GM23338 (cell line): ENCODE measurements around the gene PERCC1. TPM values are rescaled to one million over a fixed set of nuclear protein-coding genes. Genes with fewer than 3 reads are reported as not detected.

ENCODE experiments used
- ATAC-seq: fragments of 200-7000 bp; cut with Tn5 transposase; 3 replicates; pipeline ENCODE4 v1.9.1; 2020
- DNase-seq: peaks from one replicate; pipeline ENCODE4 v3.0.0-alpha.2; 2015; ENCODE audit warnings: low spot score
- H2AFZ ChIP-seq: fragments of 200-600 bp; sonication (generic); 2 replicates; pipeline ENCODE4 v1.8.0; 2016; ENCODE audit warnings: antibody characterized with exemption, mild to moderate bottlenecking, moderate library complexity
- H3F3A ChIP-seq: fragments of 200-600 bp; sonication (generic); replicated peaks from 2 replicates; pipeline ENCODE4 v1.8.0; 2017; ENCODE audit warnings: antibody characterized with exemption, mixed run types, low read depth
- H3K27ac ChIP-seq: fragments of 200-600 bp; sonication (generic); 2 replicates; pipeline ENCODE4 v1.6.1; 2016; ENCODE audit warnings: low read depth
- H3K27me3 ChIP-seq: fragments of 200-600 bp; sonication (generic); 2 replicates; pipeline ENCODE4 v1.8.0; 2016; ENCODE audit warnings: mild to moderate bottlenecking, mixed run types, moderate library complexity; ENCODE audit not compliant: insufficient read depth
- H3K36me3 ChIP-seq: fragments of 200-600 bp; sonication (generic); 2 replicates; pipeline ENCODE4 v1.8.0; 2016; ENCODE audit warnings: mild to moderate bottlenecking; ENCODE audit not compliant: insufficient read depth
- H3K4me1 ChIP-seq: fragments of 200-600 bp; sonication (generic); 2 replicates; pipeline ENCODE4 v1.8.0; 2016; ENCODE audit warnings: mild to moderate bottlenecking, moderate library complexity; ENCODE audit not compliant: insufficient read depth
- H3K4me2 ChIP-seq: fragments of 200-600 bp; sonication (generic); 2 replicates; pipeline ENCODE4 v1.7.1; 2017; ENCODE audit warnings: mixed run types
- H3K4me3 ChIP-seq: fragments of 200-600 bp; sonication (generic); 2 replicates; pipeline ENCODE4 v1.6.1; 2016; ENCODE audit warnings: mixed run types
- H3K79me2 ChIP-seq: fragments of 200-600 bp; sonication (generic); replicated peaks from 2 replicates; pipeline ENCODE4 v1.8.0; 2017; ENCODE audit warnings: mild to moderate bottlenecking; ENCODE audit not compliant: insufficient read depth
- H3K9me2 ChIP-seq: fragments of 200-600 bp; sonication (generic); 2 replicates; pipeline ENCODE4 v1.8.0; 2017; ENCODE audit not compliant: insufficient read depth
- H4K20me1 ChIP-seq: fragments of 200-600 bp; sonication (generic); replicated peaks from 2 replicates; pipeline ENCODE4 v1.8.0; 2017; ENCODE audit warnings: mild to moderate bottlenecking; ENCODE audit not compliant: insufficient read depth
- H3K27ac Mint-ChIP-seq: 2 replicates; pipeline ENCODE4 v1.8.0; 2020; ENCODE audit warnings: inconsistent platforms, mild to moderate bottlenecking, moderate library complexity, mixed read lengths
- H3K27me3 Mint-ChIP-seq: 3 replicates; pipeline ENCODE4 v1.8.0; 2022; ENCODE audit warnings: low read depth, mild to moderate bottlenecking, moderate library complexity, mixed read lengths, inconsistent platforms; ENCODE audit not compliant: insufficient read depth, poor library complexity
- H3K36me3 Mint-ChIP-seq: 3 replicates; pipeline ENCODE4 v1.8.0; 2021; ENCODE audit warnings: low read depth, mild to moderate bottlenecking, inconsistent platforms, moderate library complexity, mixed read lengths
- H3K4me1 Mint-ChIP-seq: 3 replicates; pipeline ENCODE4 v1.8.0; 2020; ENCODE audit warnings: mild to moderate bottlenecking, inconsistent platforms, mixed read lengths
- H3K4me3 Mint-ChIP-seq: 3 replicates; pipeline ENCODE4 v1.8.0; 2021; ENCODE audit warnings: moderate library complexity, mild to moderate bottlenecking, inconsistent platforms, mixed read lengths
- H3K9me3 Mint-ChIP-seq: 3 replicates; pipeline ENCODE4 v1.8.0; 2020; ENCODE audit warnings: moderate library complexity, mild to moderate bottlenecking, inconsistent platforms, mixed read lengths
- CREB1 ChIP-seq: fragments of 250-450 bp; sonication (Bioruptor Pico); IDR thresholded peaks from 2 replicates; pipeline ENCODE4 v1.5.0; 2020; ENCODE audit warnings: low read depth, mild to moderate bottlenecking, moderate library complexity
- ETS1 ChIP-seq: IDR thresholded peaks from 2 replicates; pipeline ENCODE4 v1.6.1; 2016; ENCODE audit warnings: antibody characterized with exemption
- ZNF114 ChIP-seq: fragments of 250-450 bp; sonication (Bioruptor Pico); IDR thresholded peaks from 2 replicates; pipeline ENCODE4 v1.5.0; 2020; ENCODE audit warnings: mild to moderate bottlenecking, moderate library complexity
- ZNF331 ChIP-seq: fragments of 250-450 bp; sonication (Bioruptor Pico); IDR thresholded peaks from 2 replicates; pipeline ENCODE4 v1.5.0; 2020; ENCODE audit warnings: low read depth, mild to moderate bottlenecking, moderate library complexity
- polyA plus RNA-seq: library from polyadenylated mRNA; unstranded; fragments of >200 nt; fragmentation: Nextera tagmentation; extraction: Ambion mirVana; gene quantifications from 2 replicates; pipeline ENCODE4 v1.2.1, GENCODE V29; 2016
- total RNA-seq: library from RNA; depleted of rRNA; stranded (reverse); fragments of >200 nt; shearing (Covaris generic); gene quantifications from 2 replicates; pipeline ENCODE4 v1.2.3, GENCODE V29; 2014
- TF ChIP-seq, protein P1 (sequence below), 2 experiments: fragments of 200-600 bp in 1 of 2; sonication (generic) in 1 of 2; conservative IDR thresholded peaks; 2 replicates each; pipeline versions ENCODE4 v1.5.1 to v1.6.1; 2016 to 2017; ENCODE audit warnings: antibody characterized with exemption in 2 of 2, low read depth in 2 of 2, mild to moderate bottlenecking in 2 of 2, moderate library complexity in 1 of 2

PERCC1 gene
- total and polyA plus RNA-seq, 2 experiments from 2014 or later, result not detected

DNA sequence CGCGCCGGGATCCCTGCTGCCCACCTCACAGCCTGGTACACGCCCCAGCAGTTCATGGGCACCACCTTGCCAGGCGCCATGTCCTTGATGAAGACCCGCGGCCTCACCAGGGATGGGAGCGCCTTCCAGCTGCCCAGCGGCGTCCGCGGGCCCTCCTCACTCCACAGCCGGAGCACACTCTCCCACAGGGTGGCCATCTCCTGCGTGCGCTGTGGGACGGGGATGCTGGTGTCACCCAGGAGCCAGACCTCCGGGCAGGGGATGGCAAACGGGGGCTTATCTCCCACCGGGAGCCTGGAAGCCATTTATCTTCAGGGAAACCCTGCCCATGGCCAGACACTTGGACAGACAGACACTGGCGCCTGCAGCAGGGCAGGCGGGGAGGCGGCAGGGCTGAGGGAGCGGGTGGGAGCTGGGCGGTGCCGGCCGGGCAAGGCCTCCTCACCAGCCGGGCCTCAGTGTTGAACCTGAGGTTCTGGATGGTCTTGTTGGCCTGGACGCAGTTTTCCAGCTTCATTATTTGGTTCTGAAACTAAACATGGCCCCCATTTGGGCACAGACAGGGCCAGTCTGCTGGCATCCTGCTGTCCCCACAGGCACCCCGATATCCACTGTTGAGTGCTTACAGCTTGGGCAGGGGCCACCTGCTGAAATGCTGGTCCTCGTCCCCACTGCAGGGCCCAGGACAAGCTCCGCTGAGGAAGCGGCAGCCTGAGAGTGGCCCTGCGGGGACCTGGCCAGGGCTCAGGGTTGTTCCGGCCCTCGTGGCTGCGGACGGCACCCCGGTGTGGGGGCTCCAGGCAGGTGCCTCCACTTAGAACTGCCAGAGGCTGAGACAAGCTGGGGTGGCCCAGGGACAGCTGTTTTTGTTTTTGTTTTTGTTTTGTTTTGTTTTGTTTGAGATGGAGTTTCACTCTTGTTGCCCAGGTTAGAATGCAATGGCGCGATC is 4.0 kb downstream of the PERCC1 start (continued):
- no peak for TF ChIP-seq ZNF114
- no peak for TF ChIP-seq CREB1 (CRISPR knock-in tag)
- TF ChIP-seq, protein P1, sequence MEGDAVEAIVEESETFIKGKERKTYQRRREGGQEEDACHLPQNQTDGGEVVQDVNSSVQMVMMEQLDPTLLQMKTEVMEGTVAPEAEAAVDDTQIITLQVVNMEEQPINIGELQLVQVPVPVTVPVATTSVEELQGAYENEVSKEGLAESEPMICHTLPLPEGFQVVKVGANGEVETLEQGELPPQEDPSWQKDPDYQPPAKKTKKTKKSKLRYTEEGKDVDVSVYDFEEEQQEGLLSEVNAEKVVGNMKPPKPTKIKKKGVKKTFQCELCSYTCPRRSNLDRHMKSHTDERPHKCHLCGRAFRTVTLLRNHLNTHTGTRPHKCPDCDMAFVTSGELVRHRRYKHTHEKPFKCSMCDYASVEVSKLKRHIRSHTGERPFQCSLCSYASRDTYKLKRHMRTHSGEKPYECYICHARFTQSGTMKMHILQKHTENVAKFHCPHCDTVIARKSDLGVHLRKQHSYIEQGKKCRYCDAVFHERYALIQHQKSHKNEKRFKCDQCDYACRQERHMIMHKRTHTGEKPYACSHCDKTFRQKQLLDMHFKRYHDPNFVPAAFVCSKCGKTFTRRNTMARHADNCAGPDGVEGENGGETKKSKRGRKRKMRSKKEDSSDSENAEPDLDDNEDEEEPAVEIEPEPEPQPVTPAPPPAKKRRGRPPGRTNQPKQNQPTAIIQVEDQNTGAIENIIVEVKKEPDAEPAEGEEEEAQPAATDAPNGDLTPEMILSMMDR (conservative IDR thresholded peaks at IDR 0.05; ENCODE audit: low read depth in 2 of 2), result no peak
- TF ChIP-seq ETS1, result no peak

DNA sequence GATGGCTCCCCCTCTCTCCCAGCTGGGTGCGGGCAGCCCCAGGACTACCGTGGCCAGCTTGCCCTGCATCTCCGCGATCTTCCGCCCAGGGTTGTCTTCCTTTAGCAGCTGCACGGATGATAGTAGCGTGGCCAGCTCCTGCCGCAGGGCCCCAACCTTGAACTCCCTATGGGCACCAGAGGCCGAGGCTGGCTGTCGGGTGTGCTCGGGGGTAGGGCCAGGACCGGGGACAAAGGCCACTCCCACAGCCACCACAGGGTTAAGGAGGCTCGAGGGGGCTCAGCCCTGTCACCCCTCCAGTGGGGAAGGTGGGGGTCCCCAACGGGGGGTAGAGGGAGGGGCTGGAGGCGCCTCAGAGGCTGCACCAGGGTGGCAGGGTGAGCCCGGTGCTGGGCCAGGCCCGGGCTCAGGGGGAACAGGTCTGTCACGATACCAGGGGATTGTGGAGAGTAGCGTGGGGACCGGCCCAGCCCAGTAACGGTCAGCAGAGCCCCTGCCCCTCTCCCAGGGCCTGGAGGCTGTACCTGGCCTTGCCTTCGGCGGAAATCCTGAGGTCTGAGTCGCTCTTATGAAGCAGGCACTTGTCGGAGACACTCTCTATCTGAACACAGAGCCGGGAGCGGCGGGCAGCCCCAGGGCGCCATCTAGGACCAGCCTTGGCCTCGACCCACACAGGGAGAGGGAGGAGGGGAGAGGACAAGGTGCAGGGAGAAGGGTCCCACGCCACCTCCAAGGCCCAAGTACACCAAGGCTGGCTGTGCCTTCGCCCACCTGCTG is 5.2 kb downstream of the PERCC1 start:
- H3K36me3 Mint-ChIP-seq, result no peaks in the 10 kb centered on the region
- H3K27me3 Mint-ChIP-seq, result peaks cover 7% of the 10 kb centered on the region
- ATAC-seq (peak; percentile 72), DNase-seq (peak; percentile 41)
- Histone ChIP-seq H3K79me2 (no peaks in the 10 kb centered on the region), H3K36me3 (no peaks in the 10 kb centered on the region), H3K27me3 (no peaks in the 10 kb centered on the region), H4K20me1 (no peaks in the 10 kb centered on the region), H3K4me3 (no peak overlapping the region), H2AFZ (no peak overlapping the region), H3F3A (no peaks in the 10 kb centered on the region), H3K9me2 (no peaks in the 10 kb centered on the region), H3K27ac (no peak overlapping the region), H3K4me1 (no peaks in the 10 kb centered on the region), H3K4me2 (no peak overlapping the region)
- TF ChIP-seq, protein P1 (conservative IDR thresholded peaks at IDR 0.05; ENCODE audit: low read depth in 2 of 2), result peak in 1 of 2 experiments; percentile 44; a peak in 2 of 4 replicates
- no peak for TF ChIP-seq ZNF331 (CRISPR knock-in tag)
- no peaks in the 10 kb centered on the region; the same call in 2 of the 3 replicates for H3K9me3 Mint-ChIP-seq
- H3K27ac Mint-ChIP-seq, result no peak overlapping the region
- H3K4me1 Mint-ChIP-seq, result no peaks in the 10 kb centered on the region
- H3K4me3 Mint-ChIP-seq, result no peak overlapping the region
